GM12872 (cell line): ENCODE measurements around the gene GGT5.

ENCODE experiments used
- TF ChIP-seq, protein P1 (sequence below): IDR thresholded peaks from 3 replicates; pipeline ENCODE4 v1.5.1; 2011; ENCODE audit warnings: low read depth, mild to moderate bottlenecking, low read length, moderate library complexity; ENCODE audit not compliant: insufficient read depth

The GGT5 gene

DNA sequence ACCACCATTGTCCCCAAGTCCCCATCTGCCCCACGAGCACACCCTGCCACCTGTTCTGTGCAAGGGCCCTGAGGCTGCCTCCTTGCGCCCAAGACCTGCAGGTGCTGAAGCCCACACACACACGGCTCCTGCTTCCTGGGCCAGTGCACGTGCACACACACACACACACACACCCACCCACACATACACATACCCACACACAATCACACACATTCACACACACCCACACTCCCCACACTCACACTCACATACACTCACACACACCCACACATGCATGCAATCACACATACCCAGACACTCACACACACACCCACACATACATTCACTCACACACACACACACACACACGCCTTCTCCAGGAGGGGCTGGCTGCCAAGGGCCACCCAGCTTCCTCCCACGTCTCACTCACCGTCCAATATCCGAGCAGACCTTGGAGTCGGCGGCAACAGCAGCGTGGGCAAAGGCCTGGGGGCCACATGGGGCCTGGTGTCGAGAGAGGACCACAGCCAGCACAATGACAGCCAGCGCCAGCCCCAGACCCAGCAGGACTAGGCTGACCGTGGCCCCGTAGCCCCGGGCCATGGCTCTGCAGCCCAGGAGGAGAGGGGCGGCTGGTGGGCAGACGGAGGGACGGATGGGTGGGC lies 616 bp downstream of the GGT5 start:
- TF ChIP-seq, protein P1, sequence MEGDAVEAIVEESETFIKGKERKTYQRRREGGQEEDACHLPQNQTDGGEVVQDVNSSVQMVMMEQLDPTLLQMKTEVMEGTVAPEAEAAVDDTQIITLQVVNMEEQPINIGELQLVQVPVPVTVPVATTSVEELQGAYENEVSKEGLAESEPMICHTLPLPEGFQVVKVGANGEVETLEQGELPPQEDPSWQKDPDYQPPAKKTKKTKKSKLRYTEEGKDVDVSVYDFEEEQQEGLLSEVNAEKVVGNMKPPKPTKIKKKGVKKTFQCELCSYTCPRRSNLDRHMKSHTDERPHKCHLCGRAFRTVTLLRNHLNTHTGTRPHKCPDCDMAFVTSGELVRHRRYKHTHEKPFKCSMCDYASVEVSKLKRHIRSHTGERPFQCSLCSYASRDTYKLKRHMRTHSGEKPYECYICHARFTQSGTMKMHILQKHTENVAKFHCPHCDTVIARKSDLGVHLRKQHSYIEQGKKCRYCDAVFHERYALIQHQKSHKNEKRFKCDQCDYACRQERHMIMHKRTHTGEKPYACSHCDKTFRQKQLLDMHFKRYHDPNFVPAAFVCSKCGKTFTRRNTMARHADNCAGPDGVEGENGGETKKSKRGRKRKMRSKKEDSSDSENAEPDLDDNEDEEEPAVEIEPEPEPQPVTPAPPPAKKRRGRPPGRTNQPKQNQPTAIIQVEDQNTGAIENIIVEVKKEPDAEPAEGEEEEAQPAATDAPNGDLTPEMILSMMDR = no peak

- TF ChIP-seq, protein P1 = no peak
Observed at GRCh38 chr22:24240381-24240780, 4.5 kb downstream of the GGT5 start.

GRCh38 chr22:24236656-24237055 lies 8.2 kb downstream of the GGT5 start:
- TF ChIP-seq, protein P1 = no peak

GRCh38 chr22:24235315-24235714 lies 9.6 kb downstream of the GGT5 start:
- TF ChIP-seq, protein P1 = no peak

GRCh38 chr22:24233816-24234215 lies 11.1 kb downstream of the GGT5 start:
- TF ChIP-seq, protein P1 = no peak

GRCh38 chr22:24233235-24233634 lies 11.6 kb downstream of the GGT5 start:
- TF ChIP-seq, protein P1 = no peak

GRCh38 chr22:24232725-24233124 lies 12.2 kb downstream of the GGT5 start:
- TF ChIP-seq, protein P1 = no peak
